Measurements from ENCODE around the gene FGD6.

The FGD6 gene

DNA sequence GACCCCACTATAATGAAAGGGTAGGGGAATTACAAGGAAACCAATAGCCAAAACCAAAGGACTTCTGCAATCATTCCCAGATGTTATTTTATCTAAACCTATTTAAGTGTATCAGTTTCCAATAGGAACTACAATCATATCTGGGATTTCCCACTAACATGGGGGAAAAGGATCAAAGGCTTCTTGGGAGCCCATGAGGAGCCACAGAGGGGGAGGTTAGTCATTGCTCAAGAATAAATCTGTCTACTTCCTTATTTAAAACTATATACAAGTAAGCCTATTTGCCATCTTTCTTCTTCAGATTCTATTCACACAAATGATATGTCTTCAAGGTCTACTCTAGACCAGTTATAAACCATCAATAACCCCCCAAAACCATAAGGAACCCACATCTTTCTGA is 33.1 kb downstream of the FGD6 start:
- no peak for DNase-seq
- no peaks in the 10 kb centered on the region for H3K4me1 ChIP-seq (ENCODE audit: control insufficient read depth, insufficient read depth, low read length, poor library complexity, severe bottlenecking)
- H3K36me3 ChIP-seq (ENCODE audit: control insufficient read depth, insufficient read depth, low read length): no peaks in the 10 kb centered on the region
- no peak overlapping the region for H3K27ac ChIP-seq (ENCODE audit: insufficient read depth, low read length, poor library complexity, severe bottlenecking)
- no peaks in the 10 kb centered on the region for H3K27me3 ChIP-seq (replicated peaks; ENCODE audit: control insufficient read depth, insufficient read depth, low read length, poor library complexity, severe bottlenecking)
- H3K4me3 ChIP-seq (ENCODE audit: insufficient read depth, low read depth, low read length, poor library complexity, severe bottlenecking): no peak overlapping the region
- H3K9me3 ChIP-seq (ENCODE audit: control insufficient read depth, low read length): no peaks in the 10 kb centered on the region

GRCh38 chr12:95182868-95183415 is 34.3 kb downstream of the FGD6 start:
- no peaks in the 10 kb centered on the region for H3K36me3 ChIP-seq (ENCODE audit: control insufficient read depth, insufficient read depth, low read length)
- DNase-seq: no peak
- H3K27ac ChIP-seq (ENCODE audit: insufficient read depth, low read length, poor library complexity, severe bottlenecking): no peak overlapping the region
- H3K4me3 ChIP-seq (ENCODE audit: insufficient read depth, low read depth, low read length, poor library complexity, severe bottlenecking): no peak overlapping the region
- H3K9me3 ChIP-seq (ENCODE audit: control insufficient read depth, low read length): no peaks in the 10 kb centered on the region
- no peaks in the 10 kb centered on the region for H3K27me3 ChIP-seq (replicated peaks; ENCODE audit: control insufficient read depth, insufficient read depth, low read length, poor library complexity, severe bottlenecking)
- H3K4me1 ChIP-seq (ENCODE audit: control insufficient read depth, insufficient read depth, low read length, poor library complexity, severe bottlenecking): no peaks in the 10 kb centered on the region

- DNase-seq: no peak
- no peak overlapping the region for H3K27ac ChIP-seq (ENCODE audit: insufficient read depth, low read length, poor library complexity, severe bottlenecking)
- no peaks in the 10 kb centered on the region for H3K36me3 ChIP-seq (ENCODE audit: control insufficient read depth, insufficient read depth, low read length)
- no peak overlapping the region for H3K4me3 ChIP-seq (ENCODE audit: insufficient read depth, low read depth, low read length, poor library complexity, severe bottlenecking)
- no peaks in the 10 kb centered on the region for H3K27me3 ChIP-seq (replicated peaks; ENCODE audit: control insufficient read depth, insufficient read depth, low read length, poor library complexity, severe bottlenecking)
- no peaks in the 10 kb centered on the region for H3K4me1 ChIP-seq (ENCODE audit: control insufficient read depth, insufficient read depth, low read length, poor library complexity, severe bottlenecking)
- no peaks in the 10 kb centered on the region for H3K9me3 ChIP-seq (ENCODE audit: control insufficient read depth, low read length)
These were observed 36.2 kb downstream of the FGD6 start for GRCh38 chr12:95181103-95181502.

DNA sequence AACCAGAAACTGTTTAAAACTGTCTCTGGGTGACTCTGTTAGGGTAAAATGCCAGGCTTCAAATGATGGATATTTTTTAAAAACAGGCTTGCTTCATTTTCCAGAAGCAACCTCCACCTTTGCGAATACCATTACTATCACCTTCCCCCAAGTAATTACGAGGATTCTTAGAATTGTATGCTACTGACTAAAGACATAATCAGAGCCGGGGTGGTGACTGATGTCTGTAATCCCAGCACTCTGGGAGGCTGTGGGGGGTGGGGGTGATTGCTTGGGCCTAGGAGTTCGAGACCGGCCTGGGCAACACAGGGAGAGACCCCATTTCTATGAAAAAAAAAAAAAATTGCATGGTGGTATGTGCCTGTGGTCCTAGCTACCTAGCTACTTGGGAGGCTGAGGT is 38.3 kb downstream of the FGD6 start:
- Histone ChIP-seq H3K9me3 (ENCODE audit: control insufficient read depth, low read length) (no peaks in the 10 kb centered on the region), H3K4me3 (ENCODE audit: insufficient read depth, low read depth, low read length, poor library complexity, severe bottlenecking) (no peak overlapping the region), H3K4me1 (ENCODE audit: control insufficient read depth, insufficient read depth, low read length, poor library complexity, severe bottlenecking) (no peaks in the 10 kb centered on the region), H3K27me3 (replicated peaks; ENCODE audit: control insufficient read depth, insufficient read depth, low read length, poor library complexity, severe bottlenecking) (no peaks in the 10 kb centered on the region), H3K36me3 (ENCODE audit: control insufficient read depth, insufficient read depth, low read length) (no peaks in the 10 kb centered on the region), H3K27ac (ENCODE audit: insufficient read depth, low read length, poor library complexity, severe bottlenecking) (no peak overlapping the region)
- DNase-seq: no peak

DNA sequence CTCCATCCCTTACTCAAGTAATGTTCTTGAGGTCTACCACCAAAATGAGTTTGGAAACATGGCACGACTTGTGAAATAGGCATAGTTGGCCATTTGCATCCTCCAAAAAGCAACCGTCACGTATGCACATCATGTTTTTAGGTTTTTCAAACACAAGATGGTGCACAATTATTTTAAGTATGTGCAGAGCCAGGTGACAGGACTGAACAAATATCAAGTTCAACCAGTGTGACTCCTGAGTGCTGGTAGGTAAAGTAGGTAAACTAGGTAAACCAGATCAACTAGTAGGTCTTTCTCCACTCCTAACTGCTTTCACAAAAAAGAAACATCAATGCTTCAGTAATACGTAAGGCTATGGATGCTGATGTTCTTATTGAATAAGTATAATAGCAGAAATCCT is 39.1 kb downstream of the FGD6 start:
- H3K4me3 ChIP-seq (ENCODE audit: insufficient read depth, low read depth, low read length, poor library complexity, severe bottlenecking): no peak overlapping the region
- H3K36me3 ChIP-seq (ENCODE audit: control insufficient read depth, insufficient read depth, low read length): no peaks in the 10 kb centered on the region
- no peak overlapping the region for H3K27ac ChIP-seq (ENCODE audit: insufficient read depth, low read length, poor library complexity, severe bottlenecking)
- DNase-seq: no peak
- no peaks in the 10 kb centered on the region for H3K4me1 ChIP-seq (ENCODE audit: control insufficient read depth, insufficient read depth, low read length, poor library complexity, severe bottlenecking)
- H3K27me3 ChIP-seq (replicated peaks; ENCODE audit: control insufficient read depth, insufficient read depth, low read length, poor library complexity, severe bottlenecking): no peaks in the 10 kb centered on the region
- no peaks in the 10 kb centered on the region for H3K9me3 ChIP-seq (ENCODE audit: control insufficient read depth, low read length)

DNA sequence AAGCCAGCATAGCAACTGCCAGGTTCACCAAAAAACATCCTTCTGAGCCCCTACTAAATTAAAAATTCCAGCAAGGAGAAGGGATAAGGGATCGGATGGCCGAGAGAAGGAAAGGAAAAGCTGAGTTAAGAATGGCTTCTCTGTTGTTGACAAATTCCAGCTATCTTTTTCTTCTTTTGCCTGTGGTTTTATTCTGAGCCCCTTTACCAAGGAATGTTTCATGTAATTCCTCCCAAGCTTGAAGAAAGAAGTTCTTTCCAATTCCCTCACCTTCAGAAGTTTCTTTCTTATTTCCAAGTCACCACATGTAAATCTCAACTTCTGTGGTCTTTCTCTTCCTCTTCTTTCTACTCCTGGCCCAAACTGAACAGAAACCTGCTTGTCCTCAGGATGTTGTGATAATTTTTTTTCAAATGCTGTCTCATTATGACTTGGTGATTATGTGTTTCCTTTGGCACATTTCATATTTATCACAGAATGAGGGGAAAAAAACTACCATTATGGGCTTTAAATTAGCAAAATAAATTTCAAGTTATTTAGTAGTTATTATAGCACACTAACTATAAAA is 40.0 kb downstream of the FGD6 start:
- H3K4me1 ChIP-seq (ENCODE audit: control insufficient read depth, insufficient read depth, low read length, poor library complexity, severe bottlenecking): no peaks in the 10 kb centered on the region
- no peak overlapping the region for H3K27ac ChIP-seq (ENCODE audit: insufficient read depth, low read length, poor library complexity, severe bottlenecking)
- H3K36me3 ChIP-seq (ENCODE audit: control insufficient read depth, insufficient read depth, low read length): no peaks in the 10 kb centered on the region
- no peak for DNase-seq
- no peaks in the 10 kb centered on the region for H3K27me3 ChIP-seq (replicated peaks; ENCODE audit: control insufficient read depth, insufficient read depth, low read length, poor library complexity, severe bottlenecking)
- H3K4me3 ChIP-seq (ENCODE audit: insufficient read depth, low read depth, low read length, poor library complexity, severe bottlenecking): no peak overlapping the region
- H3K9me3 ChIP-seq (ENCODE audit: control insufficient read depth, low read length): no peaks in the 10 kb centered on the region

GRCh38 chr12:95173392-95174251 is 43.6 kb downstream of the FGD6 start:
- Histone ChIP-seq H3K9me3 (ENCODE audit: control insufficient read depth, low read length) (no peaks in the 10 kb centered on the region), H3K27ac (ENCODE audit: insufficient read depth, low read length, poor library complexity, severe bottlenecking) (no peak overlapping the region), H3K4me1 (ENCODE audit: control insufficient read depth, insufficient read depth, low read length, poor library complexity, severe bottlenecking) (no peaks in the 10 kb centered on the region), H3K36me3 (ENCODE audit: control insufficient read depth, insufficient read depth, low read length) (no peaks in the 10 kb centered on the region), H3K4me3 (ENCODE audit: insufficient read depth, low read depth, low read length, poor library complexity, severe bottlenecking) (no peak overlapping the region), H3K27me3 (replicated peaks; ENCODE audit: control insufficient read depth, insufficient read depth, low read length, poor library complexity, severe bottlenecking) (no peaks in the 10 kb centered on the region)
- DNase-seq: no peak

GRCh38 chr12:95169368-95169767 is 47.9 kb downstream of the FGD6 start:
- Histone ChIP-seq H3K9me3 (ENCODE audit: control insufficient read depth, low read length) (no peaks in the 10 kb centered on the region), H3K36me3 (ENCODE audit: control insufficient read depth, insufficient read depth, low read length) (no peaks in the 10 kb centered on the region), H3K4me3 (ENCODE audit: insufficient read depth, low read depth, low read length, poor library complexity, severe bottlenecking) (no peak overlapping the region), H3K4me1 (ENCODE audit: control insufficient read depth, insufficient read depth, low read length, poor library complexity, severe bottlenecking) (no peaks in the 10 kb centered on the region), H3K27me3 (replicated peaks; ENCODE audit: control insufficient read depth, insufficient read depth, low read length, poor library complexity, severe bottlenecking) (no peaks in the 10 kb centered on the region), H3K27ac (ENCODE audit: insufficient read depth, low read length, poor library complexity, severe bottlenecking) (no peak overlapping the region)
- no peak for DNase-seq

DNA sequence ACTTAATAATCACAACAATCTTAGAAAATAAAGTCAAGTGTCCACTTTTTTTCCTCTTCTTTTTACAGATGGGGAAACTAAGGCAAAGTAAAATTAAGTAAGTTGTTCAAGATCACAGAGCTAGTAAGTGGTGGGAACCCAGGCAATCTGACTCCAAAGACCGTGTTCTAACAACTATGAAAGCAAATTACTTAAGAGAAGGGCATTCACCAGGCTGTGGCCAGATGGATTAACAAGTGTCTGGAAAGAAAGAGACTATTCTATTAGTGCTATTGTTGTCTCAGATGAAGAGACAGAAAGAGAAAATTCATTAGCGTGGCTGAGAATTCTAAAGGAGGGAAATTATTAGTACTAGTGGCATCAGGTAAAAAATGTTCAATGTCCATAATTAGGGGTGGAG is 48.5 kb downstream of the FGD6 start:
- Histone ChIP-seq H3K4me3 (ENCODE audit: insufficient read depth, low read depth, low read length, poor library complexity, severe bottlenecking) (no peak overlapping the region), H3K27ac (ENCODE audit: insufficient read depth, low read length, poor library complexity, severe bottlenecking) (no peak overlapping the region), H3K27me3 (replicated peaks; ENCODE audit: control insufficient read depth, insufficient read depth, low read length, poor library complexity, severe bottlenecking) (no peaks in the 10 kb centered on the region), H3K4me1 (ENCODE audit: control insufficient read depth, insufficient read depth, low read length, poor library complexity, severe bottlenecking) (no peaks in the 10 kb centered on the region), H3K9me3 (ENCODE audit: control insufficient read depth, low read length) (no peaks in the 10 kb centered on the region), H3K36me3 (ENCODE audit: control insufficient read depth, insufficient read depth, low read length) (no peaks in the 10 kb centered on the region)
- no peak for DNase-seq

GRCh38 chr12:95164656-95165055 is 52.6 kb downstream of the FGD6 start:
- Histone ChIP-seq H3K36me3 (ENCODE audit: control insufficient read depth, insufficient read depth, low read length) (no peaks in the 10 kb centered on the region), H3K9me3 (ENCODE audit: control insufficient read depth, low read length) (no peaks in the 10 kb centered on the region), H3K4me3 (ENCODE audit: insufficient read depth, low read depth, low read length, poor library complexity, severe bottlenecking) (no peak overlapping the region), H3K27ac (ENCODE audit: insufficient read depth, low read length, poor library complexity, severe bottlenecking) (no peak overlapping the region), H3K4me1 (ENCODE audit: control insufficient read depth, insufficient read depth, low read length, poor library complexity, severe bottlenecking) (no peaks in the 10 kb centered on the region), H3K27me3 (replicated peaks; ENCODE audit: control insufficient read depth, insufficient read depth, low read length, poor library complexity, severe bottlenecking) (no peaks in the 10 kb centered on the region)
- DNase-seq: no peak
